Measurements from ENCODE around the gene ARHGAP6.

DNA sequence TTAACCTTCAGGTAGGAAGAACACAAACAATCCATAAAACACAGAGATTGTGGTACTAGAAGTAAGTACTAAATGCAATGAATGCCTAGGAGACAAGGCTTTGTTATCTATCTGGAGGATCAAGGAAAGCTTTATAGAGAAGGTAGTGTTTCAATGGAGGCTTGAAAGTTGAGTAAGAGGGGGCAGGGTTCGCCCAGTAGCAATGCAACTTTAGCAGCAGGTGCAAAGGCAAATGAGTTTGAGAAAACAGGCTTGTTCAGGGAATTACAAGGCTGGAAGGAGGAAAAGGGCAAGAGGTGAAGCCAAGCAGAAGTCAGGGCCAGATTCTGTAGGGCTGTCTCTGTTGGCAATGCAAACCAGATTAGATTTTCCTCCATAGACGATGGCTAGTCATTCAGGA, 408.0 kb downstream of the ARHGAP6 start:
- TF ChIP-seq CTCF (conservative IDR thresholded peaks at IDR 0.05; ENCODE audit: low read depth in 2 of 2) (no peak), REST (IDR thresholded peaks at IDR 0.05; ENCODE audit: unreplicated experiment) (no peak), POLR2AphosphoS5 (IDR thresholded peaks at IDR 0.05; ENCODE audit: low read depth) (no peak), NANOG (IDR thresholded peaks at IDR 0.05; ENCODE audit: borderline replicate concordance) (no peak), EZH2 (IDR thresholded peaks at IDR 0.05; ENCODE audit: low read depth, unreplicated experiment) (no peak), CREB1 (CRISPR knock-in tag; IDR thresholded peaks at IDR 0.05; ENCODE audit: low read depth) (no peak), ZNF114 (CRISPR knock-in tag; IDR thresholded peaks at IDR 0.05) (no peak), STAT1 (IDR thresholded peaks at IDR 0.05; ENCODE audit: unreplicated experiment) (no peak), EZH2phosphoT487 (IDR thresholded peaks at IDR 0.05; ENCODE audit: unreplicated experiment) (no peak)
- TF ChIP-seq, protein P1, sequence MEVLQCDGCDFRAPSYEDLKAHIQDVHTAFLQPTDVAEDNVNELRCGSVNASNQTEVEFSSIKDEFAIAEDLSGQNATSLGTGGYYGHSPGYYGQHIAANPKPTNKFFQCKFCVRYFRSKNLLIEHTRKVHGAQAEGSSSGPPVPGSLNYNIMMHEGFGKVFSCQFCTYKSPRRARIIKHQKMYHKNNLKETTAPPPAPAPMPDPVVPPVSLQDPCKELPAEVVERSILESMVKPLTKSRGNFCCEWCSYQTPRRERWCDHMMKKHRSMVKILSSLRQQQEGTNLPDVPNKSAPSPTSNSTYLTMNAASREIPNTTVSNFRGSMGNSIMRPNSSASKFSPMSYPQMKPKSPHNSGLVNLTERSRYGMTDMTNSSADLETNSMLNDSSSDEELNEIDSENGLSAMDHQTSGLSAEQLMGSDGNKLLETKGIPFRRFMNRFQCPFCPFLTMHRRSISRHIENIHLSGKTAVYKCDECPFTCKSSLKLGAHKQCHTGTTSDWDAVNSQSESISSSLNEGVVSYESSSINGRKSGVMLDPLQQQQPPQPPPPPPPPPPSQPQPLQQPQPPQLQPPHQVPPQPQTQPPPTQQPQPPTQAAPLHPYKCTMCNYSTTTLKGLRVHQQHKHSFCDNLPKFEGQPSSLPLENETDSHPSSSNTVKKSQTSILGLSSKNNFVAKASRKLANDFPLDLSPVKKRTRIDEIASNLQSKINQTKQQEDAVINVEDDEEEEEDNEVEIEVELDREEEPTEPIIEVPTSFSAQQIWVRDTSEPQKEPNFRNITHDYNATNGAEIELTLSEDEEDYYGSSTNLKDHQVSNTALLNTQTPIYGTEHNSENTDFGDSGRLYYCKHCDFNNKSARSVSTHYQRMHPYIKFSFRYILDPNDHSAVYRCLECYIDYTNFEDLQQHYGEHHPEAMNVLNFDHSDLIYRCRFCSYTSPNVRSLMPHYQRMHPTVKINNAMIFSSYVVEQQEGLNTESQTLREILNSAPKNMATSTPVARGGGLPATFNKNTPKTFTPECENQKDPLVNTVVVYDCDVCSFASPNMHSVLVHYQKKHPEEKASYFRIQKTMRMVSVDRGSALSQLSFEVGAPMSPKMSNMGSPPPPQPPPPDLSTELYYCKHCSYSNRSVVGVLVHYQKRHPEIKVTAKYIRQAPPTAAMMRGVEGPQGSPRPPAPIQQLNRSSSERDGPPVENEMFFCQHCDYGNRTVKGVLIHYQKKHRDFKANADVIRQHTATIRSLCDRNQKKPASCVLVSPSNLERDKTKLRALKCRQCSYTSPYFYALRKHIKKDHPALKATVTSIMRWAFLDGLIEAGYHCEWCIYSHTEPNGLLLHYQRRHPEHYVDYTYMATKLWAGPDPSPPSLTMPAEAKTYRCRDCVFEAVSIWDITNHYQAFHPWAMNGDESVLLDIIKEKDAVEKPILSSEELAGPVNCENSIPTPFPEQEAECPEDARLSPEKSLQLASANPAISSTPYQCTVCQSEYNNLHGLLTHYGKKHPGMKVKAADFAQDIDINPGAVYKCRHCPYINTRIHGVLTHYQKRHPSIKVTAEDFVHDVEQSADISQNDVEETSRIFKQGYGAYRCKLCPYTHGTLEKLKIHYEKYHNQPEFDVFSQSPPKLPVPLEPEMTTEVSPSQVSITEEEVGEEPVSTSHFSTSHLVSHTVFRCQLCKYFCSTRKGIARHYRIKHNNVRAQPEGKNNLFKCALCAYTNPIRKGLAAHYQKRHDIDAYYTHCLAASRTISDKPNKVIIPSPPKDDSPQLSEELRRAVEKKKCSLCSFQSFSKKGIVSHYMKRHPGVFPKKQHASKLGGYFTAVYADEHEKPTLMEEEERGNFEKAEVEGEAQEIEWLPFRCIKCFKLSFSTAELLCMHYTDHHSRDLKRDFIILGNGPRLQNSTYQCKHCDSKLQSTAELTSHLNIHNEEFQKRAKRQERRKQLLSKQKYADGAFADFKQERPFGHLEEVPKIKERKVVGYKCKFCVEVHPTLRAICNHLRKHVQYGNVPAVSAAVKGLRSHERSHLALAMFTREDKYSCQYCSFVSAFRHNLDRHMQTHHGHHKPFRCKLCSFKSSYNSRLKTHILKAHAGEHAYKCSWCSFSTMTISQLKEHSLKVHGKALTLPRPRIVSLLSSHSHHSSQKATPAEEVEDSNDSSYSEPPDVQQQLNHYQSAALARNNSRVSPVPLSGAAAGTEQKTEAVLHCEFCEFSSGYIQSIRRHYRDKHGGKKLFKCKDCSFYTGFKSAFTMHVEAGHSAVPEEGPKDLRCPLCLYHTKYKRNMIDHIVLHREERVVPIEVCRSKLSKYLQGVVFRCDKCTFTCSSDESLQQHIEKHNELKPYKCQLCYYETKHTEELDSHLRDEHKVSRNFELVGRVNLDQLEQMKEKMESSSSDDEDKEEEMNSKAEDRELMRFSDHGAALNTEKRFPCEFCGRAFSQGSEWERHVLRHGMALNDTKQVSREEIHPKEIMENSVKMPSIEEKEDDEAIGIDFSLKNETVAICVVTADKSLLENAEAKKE (CRISPR knock-in tag; IDR thresholded peaks at IDR 0.05), result no peak
